Neutrophil (primary cell): ENCODE data around the gene FN1.

Experiments
- H3K27ac ChIP-seq: fragments of 200-600 bp; sonication (generic); 2 replicates; pipeline ENCODE4 v1.5.1; 2016; ENCODE audit warnings: mild to moderate bottlenecking, moderate library complexity
- H3K27me3 ChIP-seq: fragments of 200-600 bp; sonication (generic); 2 replicates; pipeline ENCODE4 v1.6.0; 2016; ENCODE audit warnings: mild to moderate bottlenecking
- H3K36me3 ChIP-seq: fragments of 200-600 bp; sonication (generic); 2 replicates; pipeline ENCODE4 v1.5.1; 2017
- H3K4me1 ChIP-seq, 2 experiments: fragments of 200-600 bp in 1 of 2; sonication (generic) in 1 of 2; 1 replicate in 1 of 2; 2 replicates in 1 of 2; pipeline versions ENCODE4 v1.5.1 to v1.6.1; 2013 to 2016; ENCODE audit warnings: low read depth in 1 of 2, low read length in 1 of 2, mild to moderate bottlenecking in 1 of 2, moderate library complexity in 1 of 2; ENCODE audit not compliant: control insufficient read depth in 1 of 2, insufficient read depth in 1 of 2
- H3K4me3 ChIP-seq, 2 experiments: fragments of 200-600 bp in 1 of 2; sonication (generic) in 1 of 2; 1 replicate in 1 of 2; 2 replicates in 1 of 2; pipeline ENCODE4 v1.5.1; 2013 to 2016; ENCODE audit warnings: low read depth in 1 of 2, low read length in 1 of 2, mild to moderate bottlenecking in 1 of 2, moderate library complexity in 1 of 2
- H3K9me3 ChIP-seq: fragments of 200-600 bp; sonication (generic); 2 replicates; pipeline ENCODE4 v1.5.1; 2016
- CTCF ChIP-seq: fragments of 200-600 bp; sonication (generic); IDR thresholded peaks from 2 replicates; pipeline ENCODE4 v1.5.1; 2016; ENCODE audit warnings: antibody characterized with exemption

Gene FN1

GRCh38 chr2:215419113-215419512 lies 16.8 kb downstream of the FN1 start:
- no peak for TF ChIP-seq CTCF
- Histone ChIP-seq H3K9me3 (no peaks in the 10 kb centered on the region), H3K27me3 (peaks cover 67% of the 10 kb centered on the region), H3K27ac (no peak overlapping the region), H3K4me1 (no peaks in the 10 kb centered on the region), H3K4me3 (no peak overlapping the region), H3K36me3 (no peaks in the 10 kb centered on the region)

- no peaks in the 10 kb centered on the region for H3K36me3 ChIP-seq
- H3K9me3 ChIP-seq, result no peaks in the 10 kb centered on the region
- peaks cover 59% of the 10 kb centered on the region for H3K27me3 ChIP-seq
- no peaks in the 10 kb centered on the region for H3K4me1 ChIP-seq
- H3K27ac ChIP-seq, result no peak overlapping the region
- TF ChIP-seq CTCF, result no peak
- no peak overlapping the region for H3K4me3 ChIP-seq
Measured at GRCh38 chr2:215418064-215418963, 17.6 kb downstream of the FN1 start.

- Histone ChIP-seq H3K9me3 (no peaks in the 10 kb centered on the region), H3K27ac (no peak overlapping the region), H3K36me3 (no peaks in the 10 kb centered on the region), H3K4me1 (no peaks in the 10 kb centered on the region), H3K27me3 (peaks cover 51% of the 10 kb centered on the region), H3K4me3 (no peak overlapping the region)
- TF ChIP-seq CTCF, result no peak
Measured at GRCh38 chr2:215417400-215417951, 18.4 kb downstream of the FN1 start.

- no peak for TF ChIP-seq CTCF
- H3K4me3 ChIP-seq, result no peak overlapping the region
- H3K9me3 ChIP-seq, result no peaks in the 10 kb centered on the region
- H3K27me3 ChIP-seq, result peaks cover 43% of the 10 kb centered on the region
- no peaks in the 10 kb centered on the region for H3K4me1 ChIP-seq
- no peaks in the 10 kb centered on the region for H3K36me3 ChIP-seq
- no peak overlapping the region for H3K27ac ChIP-seq
Measured at GRCh38 chr2:215416656-215417055, 19.2 kb downstream of the FN1 start.

GRCh38 chr2:215415820-215416577 lies 19.9 kb downstream of the FN1 start:
- H3K36me3 ChIP-seq, result no peaks in the 10 kb centered on the region
- no peak overlapping the region for H3K4me3 ChIP-seq
- no peak for TF ChIP-seq CTCF
- H3K4me1 ChIP-seq, result no peaks in the 10 kb centered on the region
- peaks cover 37% of the 10 kb centered on the region for H3K27me3 ChIP-seq
- H3K27ac ChIP-seq, result no peak overlapping the region
- no peaks in the 10 kb centered on the region for H3K9me3 ChIP-seq
